AG09309 (cell line): ENCODE results near the gene RGS6.
A peak's percentile ranks its signal among the peaks of the same experiment; 100 is the strongest.

Experiments
- DNase-seq: peaks from one replicate; pipeline ENCODE4 v3.0.0-alpha.2; 2010; ENCODE audit warnings: low read depth
- H3K4me3 ChIP-seq: 2 replicates; pipeline ENCODE4 v1.5.1; 2011; ENCODE audit warnings: mild to moderate bottlenecking, low read depth, low read length, moderate library complexity; ENCODE audit not compliant: control insufficient read depth
- CTCF ChIP-seq: IDR thresholded peaks from 2 replicates; pipeline ENCODE4 v1.5.1; 2011; ENCODE audit warnings: mild to moderate bottlenecking, low read depth, low read length, inconsistent platforms; ENCODE audit not compliant: insufficient read depth, control insufficient read depth; ENCODE audit errors: missing control alignments

The RGS6 gene

GRCh38 chr14:72010474-72010873, 78.2 kb downstream of the RGS6 start:
- DNase-seq = no peak

GRCh38 chr14:72013721-72014345, 81.6 kb downstream of the RGS6 start:
- H3K4me3 ChIP-seq = no peak overlapping the region
- DNase-seq = no peak
- TF ChIP-seq CTCF = no peak

More at GRCh38 chr14:72010474-72010873, 78.2 kb downstream of the RGS6 start:
- no peak overlapping the region for H3K4me3 ChIP-seq
- no peak for TF ChIP-seq CTCF

- no peak for TF ChIP-seq CTCF
- DNase-seq = no peak
- no peak overlapping the region for H3K4me3 ChIP-seq
Observed at GRCh38 chr14:72014486-72014885, 82.3 kb downstream of the RGS6 start.

GRCh38 chr14:72017290-72017689, 85.1 kb downstream of the RGS6 start:
- DNase-seq = no peak
- TF ChIP-seq CTCF = no peak
- H3K4me3 ChIP-seq = no peak overlapping the region

GRCh38 chr14:72023128-72024042, 91.2 kb downstream of the RGS6 start:
- no peak for TF ChIP-seq CTCF
- DNase-seq = no peak
- no peak overlapping the region for H3K4me3 ChIP-seq

GRCh38 chr14:72024043-72024407, 91.8 kb downstream of the RGS6 start:
- TF ChIP-seq CTCF = peak; percentile 18
- no peak for DNase-seq
- no peak overlapping the region for H3K4me3 ChIP-seq

- no peak overlapping the region for H3K4me3 ChIP-seq
- TF ChIP-seq CTCF = no peak
- DNase-seq = no peak
Observed at GRCh38 chr14:72024504-72024903, 92.3 kb downstream of the RGS6 start.
